ENCODE data around the gene VAV2.

The VAV2 gene

DNA sequence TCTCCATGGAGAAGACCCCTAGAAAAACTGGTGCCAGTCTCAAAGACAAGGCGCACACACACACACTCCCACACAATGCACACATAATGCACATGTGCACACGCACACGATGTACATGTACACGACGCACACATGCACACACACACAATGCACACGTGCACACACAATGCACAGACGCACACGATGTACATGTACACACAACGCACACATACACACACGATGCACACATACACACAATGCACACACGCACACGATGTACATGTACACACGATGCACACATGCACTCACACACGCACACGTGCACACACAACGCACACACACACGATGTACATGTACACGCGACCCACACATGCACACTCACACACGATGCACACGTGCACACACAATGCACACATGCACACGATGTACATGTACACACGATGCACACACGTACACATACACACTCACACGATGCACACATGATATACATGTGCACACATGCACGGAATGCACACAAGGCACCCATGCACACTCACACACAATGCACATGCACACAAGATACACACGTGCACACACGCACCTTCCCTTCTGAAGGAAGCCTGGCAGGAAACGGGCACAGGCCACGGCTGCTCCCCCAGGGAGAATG lies 76.5 kb downstream of the VAV2 start:
- TF ChIP-seq, protein P1, sequence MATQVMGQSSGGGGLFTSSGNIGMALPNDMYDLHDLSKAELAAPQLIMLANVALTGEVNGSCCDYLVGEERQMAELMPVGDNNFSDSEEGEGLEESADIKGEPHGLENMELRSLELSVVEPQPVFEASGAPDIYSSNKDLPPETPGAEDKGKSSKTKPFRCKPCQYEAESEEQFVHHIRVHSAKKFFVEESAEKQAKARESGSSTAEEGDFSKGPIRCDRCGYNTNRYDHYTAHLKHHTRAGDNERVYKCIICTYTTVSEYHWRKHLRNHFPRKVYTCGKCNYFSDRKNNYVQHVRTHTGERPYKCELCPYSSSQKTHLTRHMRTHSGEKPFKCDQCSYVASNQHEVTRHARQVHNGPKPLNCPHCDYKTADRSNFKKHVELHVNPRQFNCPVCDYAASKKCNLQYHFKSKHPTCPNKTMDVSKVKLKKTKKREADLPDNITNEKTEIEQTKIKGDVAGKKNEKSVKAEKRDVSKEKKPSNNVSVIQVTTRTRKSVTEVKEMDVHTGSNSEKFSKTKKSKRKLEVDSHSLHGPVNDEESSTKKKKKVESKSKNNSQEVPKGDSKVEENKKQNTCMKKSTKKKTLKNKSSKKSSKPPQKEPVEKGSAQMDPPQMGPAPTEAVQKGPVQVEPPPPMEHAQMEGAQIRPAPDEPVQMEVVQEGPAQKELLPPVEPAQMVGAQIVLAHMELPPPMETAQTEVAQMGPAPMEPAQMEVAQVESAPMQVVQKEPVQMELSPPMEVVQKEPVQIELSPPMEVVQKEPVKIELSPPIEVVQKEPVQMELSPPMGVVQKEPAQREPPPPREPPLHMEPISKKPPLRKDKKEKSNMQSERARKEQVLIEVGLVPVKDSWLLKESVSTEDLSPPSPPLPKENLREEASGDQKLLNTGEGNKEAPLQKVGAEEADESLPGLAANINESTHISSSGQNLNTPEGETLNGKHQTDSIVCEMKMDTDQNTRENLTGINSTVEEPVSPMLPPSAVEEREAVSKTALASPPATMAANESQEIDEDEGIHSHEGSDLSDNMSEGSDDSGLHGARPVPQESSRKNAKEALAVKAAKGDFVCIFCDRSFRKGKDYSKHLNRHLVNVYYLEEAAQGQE (IDR thresholded peaks at IDR 0.05; ENCODE audit: low read depth): no peak
- no peak for TF ChIP-seq TEAD4 (IDR thresholded peaks at IDR 0.05)
- no peak for TF ChIP-seq TCF12 (IDR thresholded peaks at IDR 0.05; ENCODE audit: low read depth)
- TF ChIP-seq CEBPB (IDR thresholded peaks at IDR 0.05): no peak
- TF ChIP-seq ZBTB7A (IDR thresholded peaks at IDR 0.05; ENCODE audit: low read depth): no peak
- TF ChIP-seq, protein P2, sequence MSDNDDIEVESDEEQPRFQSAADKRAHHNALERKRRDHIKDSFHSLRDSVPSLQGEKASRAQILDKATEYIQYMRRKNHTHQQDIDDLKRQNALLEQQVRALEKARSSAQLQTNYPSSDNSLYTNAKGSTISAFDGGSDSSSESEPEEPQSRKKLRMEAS (IDR thresholded peaks at IDR 0.05): no peak
- no peak for TF ChIP-seq EP300 (IDR thresholded peaks at IDR 0.05; ENCODE audit: borderline replicate concordance)
- TF ChIP-seq NFIC (IDR thresholded peaks at IDR 0.05): no peak
- TF ChIP-seq, protein P3, sequence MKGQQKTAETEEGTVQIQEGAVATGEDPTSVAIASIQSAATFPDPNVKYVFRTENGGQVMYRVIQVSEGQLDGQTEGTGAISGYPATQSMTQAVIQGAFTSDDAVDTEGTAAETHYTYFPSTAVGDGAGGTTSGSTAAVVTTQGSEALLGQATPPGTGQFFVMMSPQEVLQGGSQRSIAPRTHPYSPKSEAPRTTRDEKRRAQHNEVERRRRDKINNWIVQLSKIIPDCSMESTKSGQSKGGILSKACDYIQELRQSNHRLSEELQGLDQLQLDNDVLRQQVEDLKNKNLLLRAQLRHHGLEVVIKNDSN (IDR thresholded peaks at IDR 0.05): no peak
- no peak for TF ChIP-seq TAF1 (IDR thresholded peaks at IDR 0.05; ENCODE audit: low read depth)
- no peak for TF ChIP-seq FOXM1 (IDR thresholded peaks at IDR 0.05; ENCODE audit: borderline replicate concordance, low read depth)
- no peak for TF ChIP-seq RAD21 (IDR thresholded peaks at IDR 0.05; ENCODE audit: low read depth)
- TF ChIP-seq YY1 (IDR thresholded peaks at IDR 0.05; ENCODE audit: low read depth): no peak
- no peak for TF ChIP-seq CREB1 (IDR thresholded peaks at IDR 0.05; ENCODE audit: low read depth)

DNA sequence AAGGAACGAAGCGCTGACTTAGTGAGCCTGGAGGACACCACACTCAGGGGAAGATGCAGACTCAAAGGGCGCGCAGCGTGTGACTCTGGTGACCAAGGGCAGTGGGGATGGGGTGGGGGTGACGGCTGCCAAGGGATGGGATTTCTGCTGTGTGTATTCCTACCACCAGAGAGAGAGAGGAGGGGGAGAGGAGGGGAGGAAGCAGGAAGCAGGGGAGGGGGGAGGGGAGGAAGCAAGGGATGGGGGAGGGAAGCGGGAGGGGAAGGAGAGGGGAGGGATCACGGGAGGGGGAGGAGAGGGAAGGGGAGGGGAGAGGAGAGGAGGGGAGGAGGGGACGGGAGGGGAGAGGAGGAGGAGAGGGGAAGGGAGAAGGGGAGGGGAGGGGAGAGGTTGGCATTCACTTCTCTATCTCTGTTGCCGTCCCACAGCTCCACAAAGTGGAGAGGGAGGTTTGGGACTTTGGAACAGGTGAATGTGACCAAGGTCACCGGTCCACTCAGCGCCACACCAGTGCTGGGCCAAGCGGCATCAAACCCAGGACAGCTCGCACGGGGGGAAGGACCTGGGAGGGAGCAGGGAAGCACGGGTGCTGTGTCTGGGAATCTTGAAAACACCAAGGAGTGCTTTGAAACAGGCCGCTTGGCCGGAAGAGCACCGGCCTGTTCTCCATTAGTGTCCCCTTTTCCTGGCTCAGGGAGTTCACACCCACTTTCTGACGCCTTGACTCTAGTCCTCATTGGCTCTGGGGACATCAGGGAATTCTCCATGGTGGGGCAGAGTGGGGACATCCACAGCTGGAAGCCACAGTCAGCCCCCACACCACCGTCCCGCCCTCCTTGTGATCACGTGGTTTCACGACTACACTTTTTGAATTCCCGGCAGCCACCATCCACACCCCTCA lies 77.4 kb downstream of the VAV2 start:
- TF ChIP-seq, protein P2 (IDR thresholded peaks at IDR 0.05): no peak
- TF ChIP-seq TAF1 (IDR thresholded peaks at IDR 0.05; ENCODE audit: low read depth) (no peak), EGR1 (IDR thresholded peaks at IDR 0.05) (no peak), EP300 (IDR thresholded peaks at IDR 0.05; ENCODE audit: borderline replicate concordance) (no peak), RAD21 (IDR thresholded peaks at IDR 0.05; ENCODE audit: low read depth) (no peak), CREB1 (IDR thresholded peaks at IDR 0.05; ENCODE audit: low read depth) (no peak)

DNA sequence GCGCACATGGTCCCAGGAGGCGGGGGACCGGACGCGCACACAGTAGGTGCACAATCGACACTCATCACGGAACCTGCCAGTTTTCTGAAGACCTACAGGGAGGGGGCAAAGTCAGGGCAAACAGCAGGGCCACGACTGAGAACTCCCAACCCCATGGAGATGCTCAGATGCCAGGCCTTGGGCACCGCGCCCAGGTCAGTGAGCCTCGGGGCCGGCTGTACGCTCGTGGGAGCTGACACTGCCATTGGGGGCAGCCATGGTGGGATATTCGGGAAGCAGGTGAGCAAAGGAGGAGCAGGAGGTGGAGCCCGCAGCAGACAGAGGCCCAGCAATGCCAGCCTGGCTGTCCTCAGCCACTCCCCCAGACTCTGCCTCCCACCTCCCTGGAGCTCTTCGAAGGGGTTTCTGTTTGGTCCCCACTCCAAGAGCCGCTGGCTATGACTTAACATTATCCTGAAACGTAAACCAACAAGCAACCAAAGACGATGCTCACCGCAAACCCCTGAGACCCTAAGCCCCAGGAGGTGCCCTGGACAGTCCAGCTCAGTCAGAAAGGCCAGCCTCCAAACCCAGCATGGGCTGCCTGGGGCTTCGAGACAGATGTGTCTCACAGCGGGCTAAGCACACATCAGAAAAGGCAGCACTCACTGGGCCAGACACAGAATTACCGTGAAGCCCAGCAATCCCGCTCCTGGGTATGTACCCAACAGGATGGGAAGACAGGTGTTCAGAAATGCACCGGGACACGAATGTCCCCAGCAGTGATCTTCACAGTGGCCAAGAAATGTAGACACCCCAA lies 78.4 kb downstream of the VAV2 start:
- TF ChIP-seq TEAD4 (IDR thresholded peaks at IDR 0.05) (no peak), NFIC (IDR thresholded peaks at IDR 0.05) (no peak), YY1 (IDR thresholded peaks at IDR 0.05; ENCODE audit: low read depth) (no peak), RAD21 (IDR thresholded peaks at IDR 0.05; ENCODE audit: low read depth) (no peak), EP300 (IDR thresholded peaks at IDR 0.05; ENCODE audit: borderline replicate concordance) (no peak), CEBPB (IDR thresholded peaks at IDR 0.05) (no peak), FOXM1 (IDR thresholded peaks at IDR 0.05; ENCODE audit: borderline replicate concordance, low read depth) (no peak), TAF1 (IDR thresholded peaks at IDR 0.05; ENCODE audit: low read depth) (no peak), ZBTB7A (IDR thresholded peaks at IDR 0.05; ENCODE audit: low read depth) (no peak), CREB1 (IDR thresholded peaks at IDR 0.05; ENCODE audit: low read depth) (no peak), TCF12 (IDR thresholded peaks at IDR 0.05; ENCODE audit: low read depth) (no peak), EGR1 (IDR thresholded peaks at IDR 0.05) (no peak)
- TF ChIP-seq, protein P3 (IDR thresholded peaks at IDR 0.05): no peak
- TF ChIP-seq, protein P1 (IDR thresholded peaks at IDR 0.05; ENCODE audit: low read depth): no peak
- TF ChIP-seq, protein P2 (IDR thresholded peaks at IDR 0.05): no peak

DNA sequence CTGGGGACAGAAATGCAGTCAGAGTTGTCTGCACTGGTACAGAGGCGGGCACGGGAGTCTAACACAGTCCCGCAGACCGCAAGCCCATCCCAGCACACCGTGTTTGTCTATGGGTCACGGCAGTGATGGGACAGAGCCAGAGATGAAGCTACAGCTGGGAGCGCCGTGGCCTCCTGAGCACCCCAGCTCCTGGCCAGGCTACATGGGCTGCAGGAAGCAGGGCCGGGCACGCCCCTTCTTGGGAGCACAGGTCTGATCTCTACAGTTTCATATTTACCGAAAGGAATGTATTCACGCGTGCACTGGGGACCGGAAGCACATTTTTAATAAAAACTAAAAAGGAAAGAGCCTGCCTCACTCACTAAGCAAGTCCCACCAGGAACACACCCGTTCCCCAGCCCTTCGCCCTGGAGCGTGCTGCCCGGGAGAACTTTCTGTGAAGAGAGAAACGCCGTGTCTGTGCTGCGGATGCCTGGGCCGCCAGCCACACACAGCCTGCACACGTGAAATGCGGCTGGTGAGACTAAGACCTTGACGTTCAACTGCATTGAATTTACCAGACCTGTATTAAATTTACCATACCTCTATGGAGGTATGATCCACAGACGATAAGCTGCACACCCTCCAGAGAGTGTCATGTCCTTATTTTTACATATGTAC lies 81.1 kb downstream of the VAV2 start:
- TF ChIP-seq EP300 (IDR thresholded peaks at IDR 0.05; ENCODE audit: borderline replicate concordance) (no peak), TCF12 (IDR thresholded peaks at IDR 0.05; ENCODE audit: low read depth) (no peak), CEBPB (IDR thresholded peaks at IDR 0.05) (no peak), RAD21 (IDR thresholded peaks at IDR 0.05; ENCODE audit: low read depth) (no peak), CREB1 (IDR thresholded peaks at IDR 0.05; ENCODE audit: low read depth) (no peak), TEAD4 (IDR thresholded peaks at IDR 0.05) (no peak), ZBTB7A (IDR thresholded peaks at IDR 0.05; ENCODE audit: low read depth) (no peak), FOXM1 (IDR thresholded peaks at IDR 0.05; ENCODE audit: borderline replicate concordance, low read depth) (no peak), TAF1 (IDR thresholded peaks at IDR 0.05; ENCODE audit: low read depth) (no peak), EGR1 (IDR thresholded peaks at IDR 0.05) (no peak), YY1 (IDR thresholded peaks at IDR 0.05; ENCODE audit: low read depth) (no peak), NFIC (IDR thresholded peaks at IDR 0.05) (no peak)
- TF ChIP-seq, protein P2 (IDR thresholded peaks at IDR 0.05): no peak
- TF ChIP-seq, protein P1 (IDR thresholded peaks at IDR 0.05; ENCODE audit: low read depth): no peak
- TF ChIP-seq, protein P3 (IDR thresholded peaks at IDR 0.05): no peak
